Effector memory CD4-positive, alpha-beta T cell (primary cell): ENCODE measurements around the gene RETREG1.

Experiments
- DNase-seq, 3 donors: peaks; one replicate each; pipeline ENCODE4 v3.0.0-alpha.2; 2020
- H3K27ac ChIP-seq: 2 replicates; pipeline ENCODE4 v1.7.0; 2013; ENCODE audit warnings: mild to moderate bottlenecking, low read length, moderate library complexity; ENCODE audit not compliant: insufficient read depth, poor library complexity, severe bottlenecking
- H3K27me3 ChIP-seq: replicated peaks from 2 replicates; pipeline ENCODE4 v1.7.0; 2013; ENCODE audit warnings: mild to moderate bottlenecking, low read length; ENCODE audit not compliant: insufficient read depth, control insufficient read depth, poor library complexity, severe bottlenecking
- H3K36me3 ChIP-seq: 2 replicates; pipeline ENCODE4 v1.7.0; 2013; ENCODE audit warnings: mild to moderate bottlenecking, low read length, moderate library complexity; ENCODE audit not compliant: control insufficient read depth, insufficient read depth
- H3K4me1 ChIP-seq: 2 replicates; pipeline ENCODE4 v1.7.0; 2013; ENCODE audit warnings: low read length, mild to moderate bottlenecking; ENCODE audit not compliant: control insufficient read depth, insufficient read depth, poor library complexity, severe bottlenecking
- H3K4me3 ChIP-seq: 2 replicates; pipeline ENCODE4 v1.7.0; 2013; ENCODE audit warnings: low read length, low read depth, mild to moderate bottlenecking; ENCODE audit not compliant: insufficient read depth, poor library complexity, severe bottlenecking
- H3K9me3 ChIP-seq: 2 replicates; pipeline ENCODE4 v1.7.0; 2013; ENCODE audit warnings: mild to moderate bottlenecking, low read length, moderate library complexity; ENCODE audit not compliant: control insufficient read depth

RETREG1 gene

GRCh38 chr5:16572289-16573015 is 44.3 kb downstream of the RETREG1 start:
- Histone ChIP-seq H3K9me3 (no peaks in the 10 kb centered on the region), H3K4me3 (no peak overlapping the region), H3K4me1 (no peaks in the 10 kb centered on the region), H3K36me3 (peaks cover 3% of the 10 kb centered on the region), H3K27ac (no peak overlapping the region), H3K27me3 (no peaks in the 10 kb centered on the region)
- DNase-seq = no peak

- H3K27me3 ChIP-seq = no peaks in the 10 kb centered on the region
- peaks cover 3% of the 10 kb centered on the region for H3K36me3 ChIP-seq
- H3K4me3 ChIP-seq = no peak overlapping the region
- H3K4me1 ChIP-seq = no peaks in the 10 kb centered on the region
- no peak for DNase-seq
- no peak overlapping the region for H3K27ac ChIP-seq
- no peaks in the 10 kb centered on the region for H3K9me3 ChIP-seq
These were observed 45.8 kb downstream of the RETREG1 start for GRCh38 chr5:16571016-16571415.

GRCh38 chr5:16570121-16570815 is 46.5 kb downstream of the RETREG1 start:
- DNase-seq = no peak
- Histone ChIP-seq H3K36me3 (peaks cover 3% of the 10 kb centered on the region), H3K4me1 (no peaks in the 10 kb centered on the region)

GRCh38 chr5:16568875-16569580 is 47.8 kb downstream of the RETREG1 start:
- Histone ChIP-seq H3K4me1 (no peaks in the 10 kb centered on the region), H3K4me3 (no peak overlapping the region), H3K27me3 (no peaks in the 10 kb centered on the region), H3K27ac (no peak overlapping the region), H3K9me3 (no peaks in the 10 kb centered on the region), H3K36me3 (peaks cover 3% of the 10 kb centered on the region)
- no peak for DNase-seq

More at GRCh38 chr5:16570121-16570815, 46.5 kb downstream of the RETREG1 start:
- H3K9me3 ChIP-seq = no peaks in the 10 kb centered on the region
- H3K27ac ChIP-seq = no peak overlapping the region
- no peaks in the 10 kb centered on the region for H3K27me3 ChIP-seq
- no peak overlapping the region for H3K4me3 ChIP-seq

GRCh38 chr5:16567365-16567764 is 49.4 kb downstream of the RETREG1 start:
- Histone ChIP-seq H3K27me3 (no peaks in the 10 kb centered on the region), H3K4me3 (no peak overlapping the region), H3K4me1 (no peaks in the 10 kb centered on the region), H3K36me3 (peaks cover 3% of the 10 kb centered on the region), H3K27ac (no peak overlapping the region), H3K9me3 (no peaks in the 10 kb centered on the region)
- no peak for DNase-seq

DNA sequence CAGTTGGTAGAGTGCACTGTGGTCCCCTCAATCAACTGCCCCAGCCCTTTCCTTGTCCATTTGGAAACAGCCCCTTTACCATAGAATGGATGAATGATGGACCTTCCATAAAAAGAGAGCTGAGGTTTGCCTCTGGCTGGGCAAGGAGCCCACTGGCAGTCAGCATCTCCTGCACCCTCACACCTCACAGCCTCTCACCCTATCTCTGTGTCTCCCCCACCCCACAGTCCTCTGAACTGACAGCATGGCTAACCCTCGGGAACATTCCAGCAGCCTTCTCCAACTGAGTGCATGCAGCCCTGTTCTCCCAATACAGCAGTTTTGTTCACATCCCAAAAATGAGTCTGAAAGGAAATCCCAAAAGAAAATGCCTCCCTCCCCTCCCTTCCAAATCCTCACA is 51.7 kb downstream of the RETREG1 start:
- no peak for DNase-seq
- no peaks in the 10 kb centered on the region for H3K9me3 ChIP-seq
- H3K36me3 ChIP-seq = peaks cover 7% of the 10 kb centered on the region
- H3K4me1 ChIP-seq = no peaks in the 10 kb centered on the region
- no peaks in the 10 kb centered on the region for H3K27me3 ChIP-seq
- H3K4me3 ChIP-seq = no peak overlapping the region
- no peak overlapping the region for H3K27ac ChIP-seq

DNA sequence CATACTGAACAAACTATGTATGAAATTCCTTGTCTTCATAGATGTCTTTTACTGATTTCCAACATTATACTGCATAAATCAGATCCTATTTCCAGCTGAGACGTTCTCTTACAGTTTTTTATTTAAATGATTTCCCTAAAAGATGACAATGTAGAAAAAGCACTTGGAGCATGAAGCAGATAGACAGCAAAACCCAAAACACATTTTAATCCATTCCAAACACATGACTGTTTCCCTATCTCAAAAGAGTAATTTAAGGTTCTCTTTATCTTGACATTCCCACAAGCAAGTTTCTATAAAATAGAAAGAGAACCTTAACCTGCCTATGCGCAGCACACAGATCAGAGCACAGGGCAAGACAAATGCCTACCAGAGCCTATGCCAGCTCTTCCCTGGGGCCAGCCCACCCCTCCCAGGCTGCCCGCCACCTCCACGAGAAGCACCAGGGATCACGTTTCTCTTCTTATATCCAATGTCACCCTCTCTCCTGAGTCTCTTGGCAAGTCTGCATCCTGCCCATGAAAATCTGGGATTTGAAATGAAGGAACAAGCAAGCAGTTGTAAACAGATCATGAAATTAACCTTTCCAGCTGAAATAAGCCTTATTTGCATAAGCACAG is 52.4 kb downstream of the RETREG1 start:
- Histone ChIP-seq H3K27me3 (no peaks in the 10 kb centered on the region), H3K9me3 (no peaks in the 10 kb centered on the region), H3K27ac (no peak overlapping the region), H3K4me1 (no peaks in the 10 kb centered on the region), H3K36me3 (peaks cover 5% of the 10 kb centered on the region), H3K4me3 (no peak overlapping the region)
- DNase-seq = no peak

DNA sequence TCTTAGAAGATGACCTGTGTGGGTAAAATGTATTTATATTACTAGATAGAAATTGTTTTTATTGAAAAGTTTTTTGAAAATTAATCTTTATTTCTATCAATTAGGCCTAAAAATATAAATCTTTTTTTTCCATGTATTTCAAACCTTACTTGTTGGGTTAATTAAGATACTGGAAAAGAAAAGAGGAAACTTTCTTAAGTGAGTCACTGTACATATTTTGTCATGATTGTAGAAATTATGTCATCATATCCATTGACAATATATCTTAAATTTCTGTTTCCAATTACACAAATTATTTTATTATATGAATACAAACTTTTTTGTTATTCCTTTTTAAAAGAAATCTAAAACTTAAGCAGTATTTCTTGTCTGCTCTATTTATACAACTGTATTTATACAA is 53.1 kb downstream of the RETREG1 start:
- no peaks in the 10 kb centered on the region for H3K4me1 ChIP-seq
- no peaks in the 10 kb centered on the region for H3K27me3 ChIP-seq
- no peak for DNase-seq
- H3K27ac ChIP-seq = no peak overlapping the region
- H3K36me3 ChIP-seq = peaks cover 4% of the 10 kb centered on the region
- no peaks in the 10 kb centered on the region for H3K9me3 ChIP-seq
- H3K4me3 ChIP-seq = no peak overlapping the region

GRCh38 chr5:16561660-16562059 is 55.1 kb downstream of the RETREG1 start:
- Histone ChIP-seq H3K4me1 (no peaks in the 10 kb centered on the region), H3K27me3 (no peaks in the 10 kb centered on the region), H3K27ac (no peak overlapping the region), H3K4me3 (no peak overlapping the region), H3K9me3 (no peaks in the 10 kb centered on the region), H3K36me3 (peaks cover 4% of the 10 kb centered on the region)
- DNase-seq = no peak
